GM23248 (cell line): Measurements from ENCODE around the gene IL4. TPM values are rescaled to one million over a fixed set of nuclear protein-coding genes. Genes with fewer than 3 reads are reported as not detected.

Source experiments
- DNase-seq: peaks from one replicate; pipeline ENCODE4 v3.0.0-alpha.2; 2015
- H2AFZ ChIP-seq: fragments of 200-600 bp; sonication (generic); 2 replicates; pipeline ENCODE4 v1.6.1; 2016; ENCODE audit warnings: antibody characterized with exemption
- H3F3A ChIP-seq: fragments of 200-600 bp; sonication (generic); 2 replicates; pipeline ENCODE4 v1.6.1; 2016; ENCODE audit warnings: mild to moderate bottlenecking, antibody characterized with exemption, mixed run types; ENCODE audit not compliant: insufficient read depth
- H3K27ac ChIP-seq: fragments of 200-600 bp; sonication (generic); 2 replicates; pipeline ENCODE4 v1.5.1; 2016; ENCODE audit warnings: mild to moderate bottlenecking
- H3K27me3 ChIP-seq: fragments of 200-600 bp; sonication (generic); replicated peaks from 2 replicates; pipeline ENCODE4 v1.6.1; 2016; ENCODE audit warnings: mild to moderate bottlenecking; ENCODE audit not compliant: insufficient read depth
- H3K36me3 ChIP-seq: fragments of 200-600 bp; sonication (generic); 2 replicates; pipeline ENCODE4 v1.6.1; 2016; ENCODE audit warnings: low read depth, mild to moderate bottlenecking
- H3K4me1 ChIP-seq: fragments of 200-600 bp; sonication (generic); 2 replicates; pipeline ENCODE4 v1.6.1; 2016; ENCODE audit warnings: mild to moderate bottlenecking; ENCODE audit not compliant: insufficient read depth
- H3K4me2 ChIP-seq: fragments of 200-600 bp; sonication (generic); one replicate; pipeline ENCODE4 v1.6.1; 2016; ENCODE audit warnings: mild to moderate bottlenecking; ENCODE audit not compliant: unreplicated experiment
- H3K4me3 ChIP-seq: fragments of 200-600 bp; sonication (generic); 2 replicates; pipeline ENCODE4 v1.5.1; 2016; ENCODE audit warnings: mild to moderate bottlenecking
- H3K79me2 ChIP-seq: fragments of 200-600 bp; sonication (generic); 2 replicates; pipeline ENCODE4 v1.6.1; 2016; ENCODE audit warnings: mild to moderate bottlenecking; ENCODE audit not compliant: insufficient read depth
- H3K9ac ChIP-seq: fragments of 200-600 bp; sonication (generic); 2 replicates; pipeline ENCODE4 v1.6.1; 2016; ENCODE audit warnings: mild to moderate bottlenecking
- H3K9me2 ChIP-seq: fragments of 200-600 bp; sonication (generic); 2 replicates; pipeline ENCODE4 v1.6.1; 2016; ENCODE audit warnings: mixed run types, mild to moderate bottlenecking, moderate library complexity; ENCODE audit not compliant: insufficient read depth
- H3K9me3 ChIP-seq: fragments of 200-600 bp; sonication (generic); one replicate; pipeline ENCODE4 v1.6.1; 2017; ENCODE audit warnings: low read depth
- H4K20me1 ChIP-seq: fragments of 200-600 bp; sonication (generic); 2 replicates; pipeline ENCODE4 v1.6.0; 2016; ENCODE audit not compliant: insufficient read depth
- EZH2 ChIP-seq: fragments of 200-600 bp; sonication (generic); IDR thresholded peaks from 2 replicates; pipeline ENCODE4 v1.6.1; 2018; ENCODE audit warnings: antibody characterized with exemption, mild to moderate bottlenecking; ENCODE audit not compliant: insufficient read depth, poor library complexity, severe bottlenecking
- EZH2phosphoT487 ChIP-seq: fragments of 200-600 bp; sonication (generic); IDR thresholded peaks from 2 replicates; pipeline ENCODE4 v1.6.1; 2018; ENCODE audit warnings: antibody characterized with exemption, moderate library complexity, mild to moderate bottlenecking, low read depth; ENCODE audit not compliant: insufficient read depth
- WGBS, 2 experiments: methylation state at CpG; one replicate each; pipeline ENCODE4 v1.1.6; 2015 to 2017; ENCODE audit warnings: low lambda C conversion rate in 2 of 2, low coverage in 1 of 2; ENCODE audit errors: missing lambda C conversion rate in 2 of 2; 5-methylcytosine and 5-hydroxymethylcytosine counted together
- in situ Hi-C: fragments of 300-500 bp; cut with MboI; formaldehyde crosslinking; loops from 2 replicates; pipeline ENCODE4 v1.15.0; 2020
- polyA plus RNA-seq: library from polyadenylated mRNA; unstranded; fragments of >200 nt; fragmentation: Nextera tagmentation; extraction: Ambion mirVana; gene quantifications from 2 replicates; pipeline ENCODE4 v1.2.1, GENCODE V29; 2016
- total RNA-seq: library from RNA; depleted of rRNA; stranded (reverse); fragments of >200 nt; shearing (Covaris generic); gene quantifications from 2 replicates; pipeline ENCODE4 v1.2.3, GENCODE V29; 2014

Gene IL4
- total and polyA plus RNA-seq, 2 experiments from 2014 or later: 0.34 TPM; not detected in 1

DNA sequence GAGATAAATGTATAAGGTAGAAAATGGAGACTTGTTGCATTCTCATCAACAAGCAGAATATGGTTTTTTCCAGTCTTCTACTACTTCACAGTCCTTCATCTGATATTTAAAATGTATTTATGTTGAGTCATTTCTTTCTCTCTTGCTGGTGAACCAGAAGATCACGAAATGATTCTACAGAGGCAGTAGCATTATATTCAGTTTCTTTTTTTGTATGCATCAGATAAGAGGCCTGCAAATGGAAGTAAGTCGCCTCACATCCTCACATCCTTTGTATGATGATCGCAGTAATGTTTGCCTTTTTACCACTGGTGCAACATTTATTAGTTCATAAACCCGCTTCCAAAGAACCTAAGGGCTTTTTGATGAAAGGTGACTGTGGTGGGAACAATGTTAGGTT lies 37.9 kb upstream of the IL4 start:
- Histone ChIP-seq H3K4me3 (no peak overlapping the region), H3K4me2 (no peak overlapping the region), H3K27me3 (no peaks in the 10 kb centered on the region), H2AFZ (no peak overlapping the region), H3K4me1 (no peaks in the 10 kb centered on the region), H3K9me2 (no peaks in the 10 kb centered on the region), H3K27ac (no peak overlapping the region), H3K9ac (no peak overlapping the region), H3F3A (no peaks in the 10 kb centered on the region), H3K36me3 (peaks cover 27% of the 10 kb centered on the region), H4K20me1 (no peaks in the 10 kb centered on the region), H3K9me3 (no peaks in the 10 kb centered on the region), H3K79me2 (no peaks in the 10 kb centered on the region)
- in situ Hi-C loops: no loop called here
- WGBS, 2 experiments: 97 to 98% methylated on average over 4 of the region's 4 CpGs
- DNase-seq: no peak
- TF ChIP-seq EZH2phosphoT487 (no peak), EZH2 (no peak)

DNA sequence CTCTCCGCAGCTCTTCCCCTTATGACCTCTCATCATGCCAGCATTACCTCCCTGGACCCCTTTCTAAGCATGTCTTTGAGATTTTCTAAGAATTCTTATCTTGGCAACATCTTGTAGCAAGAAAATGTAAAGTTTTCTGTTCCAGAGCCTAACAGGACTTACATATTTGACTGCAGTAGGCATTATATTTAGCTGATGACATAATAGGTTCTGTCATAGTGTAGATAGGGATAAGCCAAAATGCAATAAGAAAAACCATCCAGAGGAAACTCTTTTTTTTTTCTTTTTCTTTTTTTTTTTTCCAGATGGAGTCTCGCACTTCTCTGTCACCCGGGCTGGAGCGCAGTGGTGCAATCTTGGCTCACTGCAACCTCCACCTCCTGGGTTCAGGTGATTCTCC lies 36.5 kb upstream of the IL4 start:
- Histone ChIP-seq H3F3A (no peaks in the 10 kb centered on the region), H3K4me1 (no peaks in the 10 kb centered on the region), H3K9me2 (no peaks in the 10 kb centered on the region), H3K9ac (no peak overlapping the region), H3K27ac (no peak overlapping the region), H3K9me3 (no peaks in the 10 kb centered on the region), H3K4me2 (no peak overlapping the region), H3K79me2 (no peaks in the 10 kb centered on the region), H2AFZ (no peak overlapping the region), H4K20me1 (no peaks in the 10 kb centered on the region), H3K27me3 (no peaks in the 10 kb centered on the region), H3K36me3 (peaks cover 27% of the 10 kb centered on the region), H3K4me3 (no peak overlapping the region)
- no peak for TF ChIP-seq EZH2
- no peak for TF ChIP-seq EZH2phosphoT487
- in situ Hi-C loops: no loop called here
- WGBS, 2 experiments: 95 to 99% methylated on average over 4 of the region's 4 CpGs
- DNase-seq: no peak

- Histone ChIP-seq H3K27me3 (no peaks in the 10 kb centered on the region), H3F3A (no peaks in the 10 kb centered on the region), H3K9me2 (no peaks in the 10 kb centered on the region), H2AFZ (no peak overlapping the region), H3K9me3 (no peaks in the 10 kb centered on the region), H3K27ac (no peak overlapping the region), H3K4me3 (no peak overlapping the region), H3K36me3 (peaks cover 27% of the 10 kb centered on the region), H3K9ac (no peak overlapping the region), H3K4me2 (no peak overlapping the region), H3K4me1 (no peaks in the 10 kb centered on the region), H4K20me1 (no peaks in the 10 kb centered on the region), H3K79me2 (no peaks in the 10 kb centered on the region)
- TF ChIP-seq EZH2phosphoT487: no peak
- TF ChIP-seq EZH2: no peak
- no peak for DNase-seq
- WGBS, 2 experiments: 92 to 97% methylated on average over 2 of the region's 2 CpGs
- in situ Hi-C loops: no loop called here
Measured at GRCh38 chr5:132639706-132640130, 34.1 kb upstream of the IL4 start.

DNA sequence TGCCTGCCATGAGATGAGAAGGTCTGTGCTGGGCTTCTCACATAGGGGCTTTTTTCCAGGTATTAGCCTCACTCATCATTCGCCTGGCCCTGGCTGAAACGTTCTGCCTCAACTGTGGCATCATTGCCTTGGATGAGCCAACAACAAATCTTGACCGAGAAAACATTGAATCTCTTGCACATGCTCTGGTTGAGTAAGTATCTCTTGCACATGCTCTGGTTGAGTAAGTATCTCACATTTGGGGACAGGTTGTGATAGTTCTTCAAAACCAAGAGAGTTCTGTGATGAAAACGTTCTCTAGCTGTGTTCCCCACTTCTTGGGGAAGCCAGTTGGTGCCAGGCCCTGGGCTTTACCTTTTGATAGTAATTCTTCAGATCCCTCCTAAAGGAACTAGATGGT lies 33.2 kb upstream of the IL4 start:
- in situ Hi-C loops: no loop called here
- H2AFZ ChIP-seq: no peak overlapping the region
- no peak overlapping the region for H3K4me3 ChIP-seq
- no peak for DNase-seq
- no peaks in the 10 kb centered on the region for H3K4me1 ChIP-seq
- H3K4me2 ChIP-seq: no peak overlapping the region
- no peak overlapping the region for H3K9ac ChIP-seq
- H3K9me3 ChIP-seq: no peaks in the 10 kb centered on the region
- WGBS, 2 experiments: 90 to 92% methylated on average over 4 of the region's 4 CpGs
- peaks cover 27% of the 10 kb centered on the region for H3K36me3 ChIP-seq
- no peak for TF ChIP-seq EZH2
- no peak for TF ChIP-seq EZH2phosphoT487
- no peaks in the 10 kb centered on the region for H3K27me3 ChIP-seq
- H3K27ac ChIP-seq: no peak overlapping the region
- no peaks in the 10 kb centered on the region for H3F3A ChIP-seq
- no peaks in the 10 kb centered on the region for H3K9me2 ChIP-seq
- H4K20me1 ChIP-seq: no peaks in the 10 kb centered on the region
- H3K79me2 ChIP-seq: no peaks in the 10 kb centered on the region

- no peak for TF ChIP-seq EZH2
- no peak for TF ChIP-seq EZH2phosphoT487
- in situ Hi-C loops: no loop called here
Measured at GRCh38 chr5:132641241-132641723, 32.5 kb upstream of the IL4 start.

More at GRCh38 chr5:132641241-132641723, 32.5 kb upstream of the IL4 start:
- Histone ChIP-seq H4K20me1 (no peaks in the 10 kb centered on the region), H3K9ac (no peak overlapping the region), H2AFZ (no peak overlapping the region), H3K4me3 (no peak overlapping the region), H3K36me3 (peaks cover 27% of the 10 kb centered on the region), H3K27me3 (no peaks in the 10 kb centered on the region), H3K9me2 (no peaks in the 10 kb centered on the region), H3F3A (no peaks in the 10 kb centered on the region), H3K4me2 (no peak overlapping the region), H3K9me3 (no peaks in the 10 kb centered on the region), H3K27ac (no peak overlapping the region), H3K79me2 (no peaks in the 10 kb centered on the region), H3K4me1 (no peaks in the 10 kb centered on the region)
- peak; percentile 17 for DNase-seq
- 98 to 100% methylated on average over 3 of the region's 3 CpGs for WGBS, 2 experiments
